ENCODE measurements around the gene AGTR2. TPM values are rescaled to one million over a fixed set of nuclear protein-coding genes. Genes with fewer than 3 reads are reported as not detected.
"Not testable (repeated sequence)": the region's sequence is repeated elsewhere in the genome, so short reads cannot be mapped to it uniquely, and the experiment has no call there.

Gene AGTR2
- total RNA-seq, 1 experiment from 2014 or later, result not detected

DNA sequence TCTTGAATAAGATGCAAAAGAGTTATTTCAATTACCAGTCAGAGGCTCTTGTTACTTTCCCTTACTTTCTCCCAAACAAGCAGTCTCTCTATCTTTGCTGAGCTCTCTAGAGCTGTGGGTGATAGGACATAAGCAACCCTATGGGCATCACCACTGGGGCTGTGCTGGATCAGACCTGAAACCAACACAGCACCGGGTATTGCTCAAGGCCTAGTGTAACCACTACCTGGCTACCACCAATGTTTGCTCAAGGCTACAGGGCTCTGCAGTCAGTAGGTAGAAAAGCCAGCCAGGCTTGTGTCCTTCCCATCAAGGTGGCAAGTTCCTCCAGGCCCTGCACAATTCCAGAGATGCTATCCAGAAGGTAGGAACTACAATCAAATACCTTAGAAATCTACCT, 35.3 kb upstream of the AGTR2 start:
- no peak overlapping the region for H3K27ac ChIP-seq (ENCODE audit: insufficient read length, low read depth, low read length)
- H3K79me1 ChIP-seq (ENCODE audit: insufficient read depth, low read depth, low read length, poor library complexity, severe bottlenecking), result no peaks in the 10 kb centered on the region
- H3K56ac ChIP-seq (ENCODE audit: insufficient read length, low read depth, low read length), result no peak overlapping the region
- Mint-ChIP-seq H3K36me3 (ENCODE audit: insufficient read depth in 1 of 3, low read depth in 3 of 3) (no peaks in the 10 kb centered on the region), H3K4me1 (peaks cover 2 to 6% of the 10 kb centered on the region in 2 experiments; a peak in 3 of 4 replicates), H3K27ac (no peak overlapping the region), H3K9me3 (no peaks in the 10 kb centered on the region; a peak in 1 of 5 replicates), H3K4me3 (no peak overlapping the region), H3K27me3 (ENCODE audit: low read depth) (0 out of 2 replicates have a peak, but pooled peaks cover under 1% of the 10 kb centered on the region)
- H2BK20ac ChIP-seq (ENCODE audit: low read depth, low read length, poor library complexity, severe bottlenecking), result no peak overlapping the region
- H3K23me2 ChIP-seq (ENCODE audit: insufficient read length, low read depth, low read length, poor library complexity, severe bottlenecking), result no peaks in the 10 kb centered on the region
- whole genome bisulfite sequencing (ENCODE audit: extremely low coverage, insufficient read length, low lambda C conversion rate), result no CpG with 5 or more reads among the region's 1 CpG
- no peak overlapping the region for H2AK5ac ChIP-seq (ENCODE audit: insufficient read length, low read length)
- H3K4me1 ChIP-seq (ENCODE audit: insufficient read depth, low read length), result no peaks in the 10 kb centered on the region
- H3K23ac ChIP-seq (ENCODE audit: insufficient read length, low read depth, low read length), result no peak overlapping the region
- no peak overlapping the region for H2AFZ ChIP-seq (ENCODE audit: low read length)
- TF ChIP-seq, protein P1, sequence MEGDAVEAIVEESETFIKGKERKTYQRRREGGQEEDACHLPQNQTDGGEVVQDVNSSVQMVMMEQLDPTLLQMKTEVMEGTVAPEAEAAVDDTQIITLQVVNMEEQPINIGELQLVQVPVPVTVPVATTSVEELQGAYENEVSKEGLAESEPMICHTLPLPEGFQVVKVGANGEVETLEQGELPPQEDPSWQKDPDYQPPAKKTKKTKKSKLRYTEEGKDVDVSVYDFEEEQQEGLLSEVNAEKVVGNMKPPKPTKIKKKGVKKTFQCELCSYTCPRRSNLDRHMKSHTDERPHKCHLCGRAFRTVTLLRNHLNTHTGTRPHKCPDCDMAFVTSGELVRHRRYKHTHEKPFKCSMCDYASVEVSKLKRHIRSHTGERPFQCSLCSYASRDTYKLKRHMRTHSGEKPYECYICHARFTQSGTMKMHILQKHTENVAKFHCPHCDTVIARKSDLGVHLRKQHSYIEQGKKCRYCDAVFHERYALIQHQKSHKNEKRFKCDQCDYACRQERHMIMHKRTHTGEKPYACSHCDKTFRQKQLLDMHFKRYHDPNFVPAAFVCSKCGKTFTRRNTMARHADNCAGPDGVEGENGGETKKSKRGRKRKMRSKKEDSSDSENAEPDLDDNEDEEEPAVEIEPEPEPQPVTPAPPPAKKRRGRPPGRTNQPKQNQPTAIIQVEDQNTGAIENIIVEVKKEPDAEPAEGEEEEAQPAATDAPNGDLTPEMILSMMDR (conservative IDR thresholded peaks at IDR 0.05), result no peak
- H3K14ac ChIP-seq (ENCODE audit: insufficient read depth, low read length), result no peak overlapping the region
- no peak overlapping the region for H3K9ac ChIP-seq (ENCODE audit: extremely low read depth, insufficient read length, low read length)
- no peaks in the 10 kb centered on the region for H4K20me1 ChIP-seq (ENCODE audit: control insufficient read depth, insufficient read depth, insufficient read length)
- H2BK120ac ChIP-seq (ENCODE audit: low read depth, low read length, poor library complexity, severe bottlenecking), result no peak overlapping the region
- H3K9me3 ChIP-seq (ENCODE audit: control insufficient read depth, low read depth, low read length), result no peaks in the 10 kb centered on the region
- no peak for DNase-seq
- no peak overlapping the region for H3K4me2 ChIP-seq (ENCODE audit: insufficient read depth, insufficient read length, low read length)
- no peak overlapping the region for H3K4ac ChIP-seq (ENCODE audit: low read depth, low read length)
- H3T11ph ChIP-seq (ENCODE audit: low read length), result no peak overlapping the region
- H4K8ac ChIP-seq (replicated peaks; ENCODE audit: insufficient read length, low read depth, low read length), result no peak overlapping the region
- no peak overlapping the region for H4K5ac ChIP-seq (ENCODE audit: insufficient read length, low read depth, low read length)
- H3K79me2 ChIP-seq (ENCODE audit: insufficient read depth, low read length), result no peaks in the 10 kb centered on the region
- H3K18ac ChIP-seq (ENCODE audit: insufficient read length, low read depth, low read length), result no peak overlapping the region
- H4K91ac ChIP-seq (ENCODE audit: insufficient read length, low read depth, low read length), result no peak overlapping the region
- no peak overlapping the region for H2BK12ac ChIP-seq (ENCODE audit: insufficient read length, low read depth, low read length)
- no peaks in the 10 kb centered on the region for H3K27me3 ChIP-seq (ENCODE audit: insufficient read depth, low read length)
- no peak overlapping the region for H2BK15ac ChIP-seq (ENCODE audit: low read depth, low read length)
- H2BK5ac ChIP-seq (ENCODE audit: insufficient read length, low read length), result no peak overlapping the region

DNA sequence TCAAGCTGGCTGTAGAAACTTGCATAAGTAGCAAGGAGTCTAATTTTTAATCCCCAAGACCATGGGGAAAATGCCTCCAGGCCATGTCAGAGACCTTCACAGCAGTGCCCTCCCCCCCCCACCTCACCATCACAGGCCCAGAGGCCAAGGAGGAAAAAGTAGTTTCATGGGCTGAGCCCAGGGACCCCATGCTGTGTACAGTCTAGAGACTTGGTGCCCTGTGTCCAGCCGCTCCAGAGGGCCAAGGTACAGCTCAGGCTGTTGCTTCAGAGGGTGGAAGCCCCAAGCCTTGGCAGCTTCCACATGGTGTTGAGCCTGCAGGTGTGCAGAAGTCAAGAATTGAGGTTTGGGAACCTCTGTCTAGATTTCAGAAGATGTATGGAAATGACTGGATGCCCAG, 29.3 kb upstream of the AGTR2 start:
- not testable (repeated sequence) for DNase-seq; H4K8ac ChIP-seq (replicated peaks; ENCODE audit: insufficient read length, low read depth, low read length); H3K18ac ChIP-seq (ENCODE audit: insufficient read length, low read depth, low read length); H3K27me3 ChIP-seq (ENCODE audit: insufficient read depth, low read length); H2AK5ac ChIP-seq (ENCODE audit: insufficient read length, low read length); H2AFZ ChIP-seq (ENCODE audit: low read length); H3K23me2 ChIP-seq (ENCODE audit: insufficient read length, low read depth, low read length, poor library complexity, severe bottlenecking); H3K56ac ChIP-seq (ENCODE audit: insufficient read length, low read depth, low read length); H3K27ac Mint-ChIP-seq; H4K91ac ChIP-seq (ENCODE audit: insufficient read length, low read depth, low read length); H3K4ac ChIP-seq (ENCODE audit: low read depth, low read length); H2BK5ac ChIP-seq (ENCODE audit: insufficient read length, low read length); H2BK12ac ChIP-seq (ENCODE audit: insufficient read length, low read depth, low read length); H3K36me3 Mint-ChIP-seq (ENCODE audit: insufficient read depth in 1 of 3, low read depth in 3 of 3); H3K4me2 ChIP-seq (ENCODE audit: insufficient read depth, insufficient read length, low read length); H2BK20ac ChIP-seq (ENCODE audit: low read depth, low read length, poor library complexity, severe bottlenecking); H4K20me1 ChIP-seq (ENCODE audit: control insufficient read depth, insufficient read depth, insufficient read length); H2BK120ac ChIP-seq (ENCODE audit: low read depth, low read length, poor library complexity, severe bottlenecking); H3K9me3 ChIP-seq (ENCODE audit: control insufficient read depth, low read depth, low read length); H3K14ac ChIP-seq (ENCODE audit: insufficient read depth, low read length); H3T11ph ChIP-seq (ENCODE audit: low read length); H3K79me2 ChIP-seq (ENCODE audit: insufficient read depth, low read length); H3K9me3 Mint-ChIP-seq; H2BK15ac ChIP-seq (ENCODE audit: low read depth, low read length); H3K23ac ChIP-seq (ENCODE audit: insufficient read length, low read depth, low read length); H3K4me3 Mint-ChIP-seq; H4K5ac ChIP-seq (ENCODE audit: insufficient read length, low read depth, low read length); H3K4me1 ChIP-seq (ENCODE audit: insufficient read depth, low read length); H3K79me1 ChIP-seq (ENCODE audit: insufficient read depth, low read depth, low read length, poor library complexity, severe bottlenecking); H3K27ac ChIP-seq (ENCODE audit: insufficient read length, low read depth, low read length); H3K9ac ChIP-seq (ENCODE audit: extremely low read depth, insufficient read length, low read length); H3K4me1 Mint-ChIP-seq
- WGBS (ENCODE audit: extremely low coverage, insufficient read length, low lambda C conversion rate), result no CpG with 5 or more reads among the region's 1 CpG
- H3K27me3 Mint-ChIP-seq (ENCODE audit: low read depth), result peaks cover 11% of the 10 kb centered on the region

All from H9 (cell line).